Progenitor cell of endocrine pancreas (in vitro differentiated cells): ENCODE measurements around the gene ZNF579. TPM values are rescaled to one million over a fixed set of nuclear protein-coding genes. Genes with fewer than 3 reads are reported as not detected.

Source experiments
- DNase-seq: peaks from one replicate; pipeline ENCODE4 v3.0.0; 2021; ENCODE audit warnings: low spot score; ENCODE audit not compliant: unreplicated experiment
- H3K27ac Mint-ChIP-seq: 2 replicates; pipeline ENCODE4 v1.8.0; 2021; ENCODE audit warnings: mild to moderate bottlenecking, moderate library complexity, mixed read lengths
- H3K27me3 Mint-ChIP-seq: 2 replicates; pipeline ENCODE4 v1.8.0; 2021; ENCODE audit warnings: mixed read lengths
- H3K36me3 Mint-ChIP-seq: 2 replicates; pipeline ENCODE4 v1.8.0; 2022; ENCODE audit warnings: mixed read lengths; ENCODE audit not compliant: insufficient read depth
- H3K4me1 Mint-ChIP-seq: 2 replicates; pipeline ENCODE4 v1.8.0; 2021; ENCODE audit warnings: low read depth, mixed read lengths
- H3K4me3 Mint-ChIP-seq: 2 replicates; pipeline ENCODE4 v1.8.0; 2021; ENCODE audit warnings: low read depth, mild to moderate bottlenecking, moderate library complexity, mixed read lengths
- H3K9me3 Mint-ChIP-seq: 2 replicates; pipeline ENCODE4 v1.8.0; 2021; ENCODE audit warnings: low read depth, mixed read lengths
- total RNA-seq: library from RNA; stranded (reverse); gene quantifications from 2 replicates; pipeline ENCODE4 v1.2.1, GENCODE V29; 2021
- TF ChIP-seq, protein P1 (sequence below): fragments of 200-600 bp; sonication (generic); IDR thresholded peaks from one replicate; pipeline ENCODE4 v1.5.0; 2021; ENCODE audit warnings: antibody characterized with exemption, mild to moderate bottlenecking; ENCODE audit not compliant: unreplicated experiment

Gene ZNF579
- total RNA-seq, 1 donor from 2014 or later, result 29.1 TPM

GRCh38 chr19:55611300-55611982 lies 30.8 kb upstream of the ZNF579 start:
- TF ChIP-seq, protein P1, sequence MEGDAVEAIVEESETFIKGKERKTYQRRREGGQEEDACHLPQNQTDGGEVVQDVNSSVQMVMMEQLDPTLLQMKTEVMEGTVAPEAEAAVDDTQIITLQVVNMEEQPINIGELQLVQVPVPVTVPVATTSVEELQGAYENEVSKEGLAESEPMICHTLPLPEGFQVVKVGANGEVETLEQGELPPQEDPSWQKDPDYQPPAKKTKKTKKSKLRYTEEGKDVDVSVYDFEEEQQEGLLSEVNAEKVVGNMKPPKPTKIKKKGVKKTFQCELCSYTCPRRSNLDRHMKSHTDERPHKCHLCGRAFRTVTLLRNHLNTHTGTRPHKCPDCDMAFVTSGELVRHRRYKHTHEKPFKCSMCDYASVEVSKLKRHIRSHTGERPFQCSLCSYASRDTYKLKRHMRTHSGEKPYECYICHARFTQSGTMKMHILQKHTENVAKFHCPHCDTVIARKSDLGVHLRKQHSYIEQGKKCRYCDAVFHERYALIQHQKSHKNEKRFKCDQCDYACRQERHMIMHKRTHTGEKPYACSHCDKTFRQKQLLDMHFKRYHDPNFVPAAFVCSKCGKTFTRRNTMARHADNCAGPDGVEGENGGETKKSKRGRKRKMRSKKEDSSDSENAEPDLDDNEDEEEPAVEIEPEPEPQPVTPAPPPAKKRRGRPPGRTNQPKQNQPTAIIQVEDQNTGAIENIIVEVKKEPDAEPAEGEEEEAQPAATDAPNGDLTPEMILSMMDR, result no peak
- no peaks in the 10 kb centered on the region for H3K9me3 Mint-ChIP-seq
- no peaks in the 10 kb centered on the region for H3K27me3 Mint-ChIP-seq
- no peak overlapping the region for H3K27ac Mint-ChIP-seq
- no peak for DNase-seq
- peaks cover 16% of the 10 kb centered on the region for H3K36me3 Mint-ChIP-seq
- no peak overlapping the region for H3K4me3 Mint-ChIP-seq
- peaks cover 8% of the 10 kb centered on the region for H3K4me1 Mint-ChIP-seq

DNA sequence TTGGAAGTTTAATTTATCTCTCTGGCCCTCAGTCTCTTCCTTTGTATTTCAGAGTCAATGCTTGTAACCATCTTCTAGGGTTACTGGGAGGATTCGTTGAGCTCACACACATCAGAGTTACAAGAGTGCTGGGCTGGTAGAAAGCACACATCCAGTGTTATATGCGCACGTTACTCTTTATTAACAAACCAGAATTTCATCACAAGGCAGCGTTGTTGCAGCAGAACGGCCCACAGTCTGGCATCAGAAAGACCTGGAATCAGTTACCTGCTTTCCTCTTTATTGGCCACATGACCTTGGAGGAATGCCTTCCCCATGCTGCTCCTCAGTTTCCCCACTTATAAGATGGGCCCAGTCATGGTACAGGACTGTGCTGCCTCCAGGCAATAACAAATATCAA lies 28.7 kb upstream of the ZNF579 start:
- Mint-ChIP-seq H3K4me1 (peaks cover 18% of the 10 kb centered on the region), H3K27ac (peak overlapping the region; percentile 56), H3K27me3 (no peaks in the 10 kb centered on the region), H3K4me3 (no peak overlapping the region), H3K36me3 (peaks cover 15% of the 10 kb centered on the region), H3K9me3 (no peaks in the 10 kb centered on the region)
- no peak for DNase-seq
- TF ChIP-seq, protein P1, result no peak

GRCh38 chr19:55606817-55607216 lies 26.2 kb upstream of the ZNF579 start:
- H3K9me3 Mint-ChIP-seq, result no peaks in the 10 kb centered on the region
- peak overlapping the region; percentile 18 for H3K27ac Mint-ChIP-seq
- H3K4me3 Mint-ChIP-seq, result peak overlapping the region; percentile 97
- no peak for DNase-seq
- peaks cover 18% of the 10 kb centered on the region for H3K4me1 Mint-ChIP-seq
- H3K36me3 Mint-ChIP-seq, result peaks cover 10% of the 10 kb centered on the region
- TF ChIP-seq, protein P1, result no peak
- H3K27me3 Mint-ChIP-seq, result no peaks in the 10 kb centered on the region

GRCh38 chr19:55606471-55606787 lies 25.8 kb upstream of the ZNF579 start:
- Mint-ChIP-seq H3K27me3 (no peaks in the 10 kb centered on the region), H3K9me3 (no peaks in the 10 kb centered on the region)
- no peak for DNase-seq

DNA sequence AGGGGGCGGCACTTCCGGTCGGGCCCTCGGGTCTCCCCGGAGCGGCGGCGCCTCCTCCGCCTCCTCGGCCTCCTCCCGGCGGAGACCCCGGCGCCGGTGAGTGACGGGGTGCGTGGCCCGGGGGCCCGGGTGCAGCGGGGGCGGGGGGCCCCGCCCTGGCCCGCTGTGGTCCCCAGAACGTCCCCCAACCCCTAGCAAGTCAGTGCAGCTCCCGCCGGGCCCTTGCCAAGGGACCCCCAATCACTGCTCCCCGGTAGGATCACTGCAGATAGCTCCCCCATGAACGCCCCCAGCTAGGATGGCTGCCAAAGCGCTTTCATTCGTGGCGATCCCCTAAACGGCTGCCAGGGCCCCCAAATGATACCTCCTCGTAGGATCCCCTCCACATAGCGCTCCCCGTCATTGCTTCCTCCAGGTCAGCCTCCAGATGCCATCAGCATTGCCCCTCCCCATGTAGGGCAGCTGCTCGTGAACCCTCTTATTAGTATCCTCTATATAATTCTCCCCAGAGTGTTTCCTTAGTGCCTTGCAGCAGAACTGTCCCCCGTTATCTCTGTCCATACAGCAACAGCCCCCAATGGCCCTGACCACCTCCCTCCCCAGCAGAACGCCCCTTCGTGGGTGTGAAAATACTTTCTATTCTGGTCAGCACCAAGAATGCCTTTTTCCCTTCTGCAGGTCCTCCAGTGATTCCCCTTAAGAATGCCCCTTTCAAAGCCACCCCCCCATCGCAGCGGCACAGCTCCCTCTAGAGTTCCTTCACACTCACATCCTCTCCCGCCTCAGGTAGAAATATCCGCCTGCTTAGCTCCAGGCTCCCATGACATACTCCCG lies 25.2 kb upstream of the ZNF579 start, which contains the start of gene ZNF865:
ZNF865 (plus strand) TSS at position 11 of the 834 bp plus-strand sequence. CDS start 7,972 bp downstream, outside the sequence.
- no peaks in the 10 kb centered on the region for H3K9me3 Mint-ChIP-seq
- no peaks in the 10 kb centered on the region for H3K27me3 Mint-ChIP-seq
- TF ChIP-seq, protein P1, result peak; percentile 77
- H3K4me3 Mint-ChIP-seq, result peak within 1 kb of the TSS; percentile 97
- no peak for DNase-seq
- peak within 1 kb of the TSS; percentile 96 for H3K27ac Mint-ChIP-seq
- peaks cover 21% of the 10 kb centered on the region for H3K4me1 Mint-ChIP-seq
- H3K36me3 Mint-ChIP-seq, result peaks cover 10% of the 10 kb centered on the region

More at GRCh38 chr19:55606471-55606787, 25.8 kb upstream of the ZNF579 start:
- peak overlapping the region; percentile 96 for H3K27ac Mint-ChIP-seq
- TF ChIP-seq, protein P1, result no peak
- H3K4me3 Mint-ChIP-seq, result peak overlapping the region; percentile 97
- peaks cover 10% of the 10 kb centered on the region for H3K36me3 Mint-ChIP-seq
- H3K4me1 Mint-ChIP-seq, result peaks cover 18% of the 10 kb centered on the region
